RPMI8226 (cell line): ENCODE measurements around the gene BAHCC1.
"Not testable (repeated sequence)": the region's sequence is repeated elsewhere in the genome, so short reads cannot be mapped to it uniquely, and the experiment has no call there.

Source experiments
- DNase-seq: peaks from one replicate; pipeline ENCODE4 v3.0.0-alpha.2; 2015

BAHCC1 gene

GRCh38 chr17:81394921-81395599 is at the start of gene BAHCC1:
TSS of gene BAHCC1 (plus strand) at chr17:81395457. CDS start at chr17:81399740, 4,283 bp downstream.
- peak; percentile 99 for DNase-seq

- peak; percentile 98 for DNase-seq
Observed at GRCh38 chr17:81346090-81346907, 49.0 kb upstream of the BAHCC1 start.

GRCh38 chr17:81346908-81347349 is 48.3 kb upstream of the BAHCC1 start:
- DNase-seq = no peak

GRCh38 chr17:81347437-81347836 is 47.8 kb upstream of the BAHCC1 start:
- no peak for DNase-seq

GRCh38 chr17:81348097-81349055 is 46.9 kb upstream of the BAHCC1 start:
- DNase-seq = peak; percentile 62

GRCh38 chr17:81349397-81350319 is 45.6 kb upstream of the BAHCC1 start:
- no peak for DNase-seq

GRCh38 chr17:81350320-81350890 is 44.9 kb upstream of the BAHCC1 start:
- no peak for DNase-seq

- DNase-seq = not testable (repeated sequence)
Observed at GRCh38 chr17:81351329-81352052, 43.8 kb upstream of the BAHCC1 start.

GRCh38 chr17:81352056-81352455 is 43.2 kb upstream of the BAHCC1 start:
- DNase-seq = not testable (repeated sequence)

- DNase-seq = no peak
Observed at GRCh38 chr17:81354252-81354953, 40.9 kb upstream of the BAHCC1 start.

GRCh38 chr17:81354954-81355347 is 40.3 kb upstream of the BAHCC1 start:
- no peak for DNase-seq

- DNase-seq = no peak
Observed at GRCh38 chr17:81359218-81359617, 36.0 kb upstream of the BAHCC1 start.

GRCh38 chr17:81362001-81362400 is 33.3 kb upstream of the BAHCC1 start:
- DNase-seq = not testable (repeated sequence)

GRCh38 chr17:81364278-81365147 is 30.7 kb upstream of the BAHCC1 start:
- no peak for DNase-seq

- DNase-seq = no peak
Observed at GRCh38 chr17:81365148-81365600, 30.1 kb upstream of the BAHCC1 start.

GRCh38 chr17:81365601-81366585 is 29.4 kb upstream of the BAHCC1 start:
- DNase-seq = peak; percentile 87

- DNase-seq = no peak
Observed at GRCh38 chr17:81366648-81367047, 28.6 kb upstream of the BAHCC1 start.

GRCh38 chr17:81367171-81367570 is 28.1 kb upstream of the BAHCC1 start:
- no peak for DNase-seq
